NCI-H2196 treated with DMSO at 0.1 percent for 48 hours (cell line): ENCODE data around the gene GRIK5.
"Not testable (repeated sequence)": the region's sequence is repeated elsewhere in the genome, so short reads cannot be mapped to it uniquely, and the experiment has no call there.

ENCODE experiments used
- DNase-seq: peaks from one replicate; lab custom pipeline; 2025; ENCODE audit not compliant: unreplicated experiment; lab: John Stamatoyannopoulos, UW

GRIK5 gene

GRCh38 chr19:41994521-41994971 is 75.5 kb downstream of the GRIK5 start:
- DNase-seq, result no peak

GRCh38 chr19:41993612-41994483 is 76.2 kb downstream of the GRIK5 start, which contains the start of gene ATP1A3:
ATP1A3 (minus strand) TSS chr19:41994230; CDS start chr19:41994076, 154 bp downstream.
- DNase-seq, result peak; percentile 76

- not testable (repeated sequence) for DNase-seq
These were observed 78.0 kb downstream of the GRIK5 start for GRCh38 chr19:41991925-41992569.

- DNase-seq, result no peak
These were observed 79.0 kb downstream of the GRIK5 start for GRCh38 chr19:41991025-41991424.

GRCh38 chr19:41990615-41991014 is 79.4 kb downstream of the GRIK5 start:
- no peak for DNase-seq

DNA sequence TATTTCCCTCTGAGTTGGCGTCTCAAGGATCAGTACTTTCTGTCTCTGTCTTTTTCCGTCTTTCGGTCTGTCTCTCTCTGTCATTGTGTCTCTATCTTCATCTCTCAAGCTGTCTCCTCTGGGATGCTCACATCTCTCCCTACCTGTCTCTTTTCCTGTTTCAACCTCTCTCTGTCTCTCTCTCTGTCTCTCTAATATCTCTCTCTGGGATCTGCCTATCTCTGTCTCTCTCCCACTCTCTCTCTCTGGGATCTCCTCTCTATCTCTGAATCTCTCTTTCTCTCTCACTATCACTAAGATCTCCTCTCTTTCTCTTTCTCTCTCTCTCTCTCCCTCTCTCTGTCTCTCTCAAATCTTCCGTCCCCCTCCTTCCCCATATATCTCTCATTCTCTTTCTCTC is 80.0 kb downstream of the GRIK5 start:
- no peak for DNase-seq

DNA sequence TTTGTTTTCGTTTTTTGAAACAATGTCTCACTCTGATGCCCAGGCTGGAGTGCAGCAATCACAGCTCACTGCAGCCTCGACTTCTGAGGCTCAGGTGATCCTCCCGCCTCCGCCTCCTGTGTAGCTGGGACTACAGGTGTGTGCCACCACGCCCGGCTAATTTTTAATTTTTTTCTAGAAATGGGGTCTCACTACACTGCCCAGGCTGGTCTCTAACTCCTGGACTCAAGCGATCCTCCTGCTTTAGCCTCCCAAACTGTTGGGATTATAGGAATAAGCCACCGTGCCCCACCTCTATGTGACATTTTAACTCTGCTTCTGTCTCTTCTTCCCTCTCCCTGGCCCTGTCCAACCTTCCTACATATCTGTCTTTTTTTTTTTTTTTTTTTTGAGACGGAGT is 81.1 kb downstream of the GRIK5 start:
- DNase-seq, result no peak

DNA sequence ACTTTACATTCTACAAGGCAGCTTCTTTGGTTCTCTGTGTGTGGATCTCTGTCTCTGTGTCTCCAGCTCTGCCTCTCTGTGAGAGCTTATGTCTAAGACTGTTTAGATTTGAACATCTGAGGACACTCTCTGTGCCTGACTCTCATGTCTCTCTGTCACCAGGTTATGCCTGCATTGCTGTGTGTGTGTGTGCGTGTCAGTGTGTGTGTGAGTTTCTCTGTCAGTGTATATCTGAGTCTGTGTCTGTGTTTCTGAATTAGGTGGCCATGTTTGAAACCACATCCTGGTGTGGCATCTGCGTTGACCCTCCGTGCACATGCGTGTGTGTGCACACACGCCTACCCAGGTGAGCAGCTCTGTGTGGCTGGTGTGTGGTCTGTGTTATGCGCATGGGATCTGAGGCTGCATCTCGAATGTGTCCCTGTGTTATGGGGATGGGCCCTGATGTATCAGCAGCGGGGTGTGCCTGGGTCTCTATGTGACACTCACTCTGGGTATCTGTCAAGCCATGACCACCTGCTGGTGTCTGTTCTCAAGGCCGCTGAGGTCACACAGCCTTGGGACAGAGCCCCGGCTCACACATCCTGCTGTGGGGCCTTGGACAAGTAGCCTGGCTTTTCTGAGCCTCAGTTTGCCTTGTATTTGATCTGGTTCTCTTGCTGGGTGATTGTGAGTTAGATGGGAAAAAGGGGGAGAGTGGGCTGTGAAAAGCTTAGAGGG is 82.7 kb downstream of the GRIK5 start:
- DNase-seq, result no peak

GRCh38 chr19:41984961-41985360 is 85.0 kb downstream of the GRIK5 start:
- no peak for DNase-seq

GRCh38 chr19:41981724-41982123 is 88.3 kb downstream of the GRIK5 start:
- DNase-seq, result no peak

- DNase-seq, result no peak
These were observed 91.5 kb downstream of the GRIK5 start for GRCh38 chr19:41978470-41978869.

DNA sequence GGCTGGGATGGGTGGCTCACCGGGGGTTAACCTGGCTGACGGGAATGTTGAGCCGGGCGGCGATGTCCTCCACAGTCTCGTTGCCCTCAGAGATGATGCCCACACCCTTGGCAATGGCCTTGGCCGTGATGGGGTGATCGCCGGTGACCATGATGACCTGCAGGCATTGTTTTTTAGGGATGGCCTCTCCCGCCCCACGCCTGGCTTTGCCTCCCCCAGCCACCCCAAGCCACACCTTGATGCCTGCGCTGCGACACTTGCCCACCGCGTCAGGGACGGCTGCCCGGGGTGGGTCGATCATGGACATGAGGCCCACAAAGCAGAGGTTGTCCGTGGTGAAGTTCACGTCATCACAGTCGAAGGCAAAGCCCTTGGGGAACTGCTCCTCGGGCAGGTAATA is 92.1 kb downstream of the GRIK5 start:
- no peak for DNase-seq

DNA sequence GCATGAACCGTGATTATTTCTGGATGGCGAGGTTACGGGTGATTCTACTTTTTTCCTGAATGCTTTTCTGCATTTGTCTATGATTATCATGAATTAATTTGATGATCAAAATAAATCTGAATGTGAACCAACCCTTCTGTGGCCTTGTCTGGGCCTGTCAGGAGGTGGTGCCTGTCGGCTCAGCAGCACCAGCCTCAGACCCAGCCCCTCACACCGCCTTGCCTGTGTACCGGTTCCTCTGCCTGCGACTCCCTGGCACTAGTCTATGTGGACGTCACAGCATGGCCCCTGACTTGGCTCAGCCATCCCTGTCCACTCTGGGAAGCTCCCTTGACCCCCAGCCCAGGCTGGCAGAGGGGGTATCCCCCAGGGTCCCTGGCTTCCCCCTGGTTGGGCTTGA is 95.4 kb downstream of the GRIK5 start:
- DNase-seq, result no peak

DNA sequence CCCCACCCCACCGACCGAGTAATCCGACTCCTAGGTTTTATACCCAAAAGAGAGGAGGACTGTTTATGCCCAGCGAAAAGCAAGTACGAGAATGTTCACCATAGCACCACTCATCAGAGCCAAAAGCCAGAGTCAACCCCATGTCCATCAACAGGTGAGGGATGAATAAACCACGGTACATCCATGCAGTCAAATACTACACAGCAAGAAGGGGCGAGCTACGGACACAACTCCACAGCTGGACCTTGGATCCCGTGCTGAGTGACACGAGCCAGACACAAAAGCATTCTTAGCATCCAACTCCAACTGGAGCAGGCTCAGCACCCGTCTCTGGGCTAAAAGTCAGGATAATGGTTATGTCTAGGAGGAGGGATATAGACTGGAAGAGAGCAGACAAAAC is 98.6 kb downstream of the GRIK5 start:
- DNase-seq, result no peak

- no peak for DNase-seq
These were observed 100.1 kb downstream of the GRIK5 start for GRCh38 chr19:41969772-41970458.

DNA sequence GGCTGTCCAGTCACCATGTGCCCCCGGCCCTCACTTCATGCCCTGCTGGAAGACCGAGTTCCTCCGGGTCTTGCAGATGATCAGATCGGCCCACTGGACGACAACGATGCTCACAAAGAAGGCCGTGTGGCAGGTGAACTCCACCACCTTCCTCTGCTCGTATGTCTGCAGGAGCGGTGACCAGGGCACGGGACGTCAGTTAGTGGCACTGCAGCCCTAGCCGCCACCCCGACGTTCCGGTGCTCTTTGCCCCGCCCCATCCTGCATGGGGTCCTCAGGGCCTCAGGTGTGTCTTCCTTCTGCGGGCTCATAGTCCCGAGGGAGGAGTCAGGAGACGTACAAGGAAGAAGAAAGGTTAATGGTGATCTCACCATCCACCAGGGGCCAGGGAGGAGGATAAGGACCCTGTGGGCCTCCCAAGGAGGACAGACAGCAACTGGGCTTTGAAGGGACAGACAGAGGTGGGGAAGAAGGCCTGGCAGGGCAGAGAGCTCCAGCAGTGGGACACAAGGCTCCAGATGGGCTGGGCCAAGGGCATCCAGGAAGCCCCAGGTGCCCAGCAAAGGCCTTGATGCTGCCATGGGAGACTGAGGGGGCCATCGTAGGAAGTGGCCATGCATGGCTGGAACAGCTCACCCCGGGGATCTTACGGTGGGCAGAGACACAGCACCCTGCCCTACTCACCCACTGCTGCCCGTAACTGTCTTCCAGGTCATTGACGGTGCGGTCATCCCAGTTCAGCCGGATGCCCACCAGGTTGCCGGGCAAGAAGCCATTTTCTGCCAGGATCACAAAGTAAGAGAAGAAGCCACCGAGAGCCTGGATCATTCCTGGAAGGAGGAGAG is 101.0 kb downstream of the GRIK5 start:
- no peak for DNase-seq

DNA sequence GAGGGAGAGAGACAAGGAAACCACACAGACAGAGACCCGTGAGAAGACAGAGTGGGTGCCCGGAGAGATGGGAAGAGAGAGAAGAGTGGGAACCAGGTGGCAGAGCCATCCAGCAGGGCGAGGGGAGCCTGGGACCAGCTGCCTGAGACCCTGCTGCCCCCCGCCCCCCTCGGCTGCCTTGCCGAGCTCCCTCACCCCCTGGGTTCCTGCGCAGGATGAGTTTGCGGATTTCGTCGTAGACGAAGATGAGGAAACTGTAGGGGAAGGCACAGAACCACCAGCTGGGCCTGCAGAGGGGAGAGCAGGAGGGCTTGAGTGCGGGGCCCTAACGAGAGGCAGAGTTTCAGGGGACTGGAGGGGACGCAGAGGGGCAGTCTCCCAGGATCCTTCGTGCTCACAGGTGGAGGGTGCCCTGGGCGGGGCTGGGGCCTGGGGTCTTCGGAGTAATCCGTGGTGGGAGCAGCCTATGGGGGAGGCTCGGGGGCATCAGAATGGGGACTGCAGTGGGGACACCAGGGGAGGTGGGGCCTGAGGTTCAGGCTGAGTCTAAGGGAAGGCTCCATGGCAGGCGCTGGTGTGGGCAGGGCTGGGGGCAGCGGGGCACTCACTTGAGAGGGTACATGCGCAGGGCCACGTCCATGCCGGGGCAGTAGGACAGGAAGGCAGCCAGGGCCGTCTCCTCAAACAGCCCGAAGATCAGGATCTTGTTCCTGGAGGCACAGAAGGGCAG is 102.8 kb downstream of the GRIK5 start:
- DNase-seq, result no peak

DNA sequence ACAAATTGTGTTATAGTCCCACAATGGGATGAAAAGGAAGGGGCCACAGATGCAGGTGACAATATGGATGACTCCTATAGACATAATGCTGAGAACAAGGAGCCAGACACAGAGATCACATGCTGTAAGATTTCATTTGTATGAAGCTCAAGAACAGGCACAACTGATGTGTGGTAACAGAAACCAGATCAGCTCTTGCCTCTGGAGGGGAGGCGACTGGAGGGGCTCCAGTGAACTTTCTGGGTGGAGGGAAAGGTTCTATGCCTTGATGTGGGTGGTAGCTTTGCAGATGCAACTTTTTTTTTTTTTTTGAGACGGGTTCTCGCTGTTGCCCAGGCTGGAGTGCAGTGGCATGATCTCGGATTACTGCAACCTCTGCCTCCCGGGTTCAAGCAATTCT is 104.9 kb downstream of the GRIK5 start:
- no peak for DNase-seq

DNA sequence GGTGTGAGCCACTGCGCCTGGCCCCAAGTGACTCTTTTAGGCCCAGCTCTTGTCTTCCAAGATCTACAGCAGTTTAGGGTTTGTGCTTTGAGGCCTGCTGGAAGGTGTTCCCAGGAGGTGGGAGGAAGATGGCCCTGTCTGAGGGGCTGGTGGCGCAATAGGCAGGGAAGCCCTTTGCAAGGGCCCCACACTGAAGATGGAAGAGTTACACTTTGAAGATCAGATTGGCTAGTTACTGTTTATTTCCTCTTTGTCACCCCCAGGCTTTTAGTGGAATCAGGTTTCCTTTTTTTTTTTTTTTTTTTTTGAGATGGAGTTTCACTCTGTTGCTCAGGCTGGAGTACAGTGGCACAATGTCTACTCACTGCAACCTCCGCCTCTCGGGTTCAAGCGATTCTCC is 109.0 kb downstream of the GRIK5 start:
- no peak for DNase-seq
